Spleen (tissue), 11 donors: Measurements from ENCODE around the gene HINFP. TPM values are rescaled to one million over a fixed set of nuclear protein-coding genes. Genes with fewer than 3 reads are reported as not detected.
A peak's percentile ranks its signal among the peaks of the same experiment; 100 is the strongest.

Experiments
- DNase-seq: peaks from one replicate; pipeline ENCODE4 v3.0.0-alpha.2; 2020
- H3K27ac ChIP-seq, 8 donors: fragments of 200-600 bp; sonication (generic) in 7 of 8; 1 replicate in 4 of 8; 2 replicates in 4 of 8; pipeline versions ENCODE4 v1.5.0 to v1.8.0; 2016 to 2021; ENCODE audit warnings: inconsistent platforms in 4 of 8, mild to moderate bottlenecking in 4 of 8, moderate library complexity in 1 of 8
- H3K27me3 ChIP-seq, 7 donors: fragments of 200-600 bp; sonication (generic) in 6 of 7; replicated peaks in 1 of 7; 1 replicate in 4 of 7; 2 replicates in 3 of 7; pipeline versions ENCODE4 v1.5.0 to v1.8.0; 2016 to 2021; ENCODE audit warnings: inconsistent platforms in 3 of 7, mild to moderate bottlenecking in 1 of 7
- H3K36me3 ChIP-seq, 6 donors: fragments of 200-600 bp; sonication (generic) in 5 of 6; 1 replicate in 4 of 6; 2 replicates in 2 of 6; pipeline versions ENCODE4 v1.5.0 to v1.8.0; 2016 to 2021; ENCODE audit warnings: inconsistent platforms in 2 of 6
- H3K4me1 ChIP-seq, 6 donors: fragments of 200-600 bp; sonication (generic) in 5 of 6; 1 replicate in 3 of 6; 2 replicates in 3 of 6; pipeline versions ENCODE4 v1.5.0 to v1.8.0; 2016 to 2021; ENCODE audit warnings: inconsistent platforms in 3 of 6
- H3K4me3 ChIP-seq, 8 donors: fragments of 200-600 bp; sonication (generic) in 7 of 8; 1 replicate in 4 of 8; 2 replicates in 4 of 8; pipeline versions ENCODE4 v1.5.0 to v1.8.0; 2016 to 2021; ENCODE audit warnings: inconsistent platforms in 4 of 8, mild to moderate bottlenecking in 4 of 8, moderate library complexity in 2 of 8
- H3K9me3 ChIP-seq, 8 donors: fragments of 200-600 bp; sonication (generic) in 7 of 8; 1 replicate in 4 of 8; 2 replicates in 4 of 8; pipeline versions ENCODE4 v1.5.0 to v1.8.0; 2016 to 2021; ENCODE audit warnings: inconsistent platforms in 4 of 8
- CTCF ChIP-seq, 11 experiments: fragments of 200-600 bp in 7 of 11; fragments of 450-650 bp in 4 of 11; sonication (generic) in 4 of 11; IDR thresholded peaks in 8 of 11; conservative IDR thresholded peaks in 3 of 11; 1 replicate in 7 of 11; 2 replicates in 4 of 11; pipeline versions ENCODE4 v1.4.0 to v1.8.0; 2016 to 2021; ENCODE audit warnings: antibody characterized with exemption in 11 of 11, inconsistent platforms in 4 of 11, mild to moderate bottlenecking in 1 of 11
- POLR2A ChIP-seq, 3 donors: fragments of 450-650 bp; IDR thresholded peaks; one replicate each; pipeline ENCODE4 v1.5.1; 2017; ENCODE audit warnings: antibody characterized with exemption in 3 of 3, mild to moderate bottlenecking in 1 of 3
- POLR2AphosphoS5 ChIP-seq, 3 donors: sonication (generic); formaldehyde crosslinking; IDR thresholded peaks; one replicate each; pipeline ENCODE4 v1.5.1; 2017; ENCODE audit warnings: antibody characterized with exemption in 3 of 3
- WGBS, 5 donors: extraction: QIAGEN DNeasy Blood & Tissue Kit in 3 of 5; methylation state at CpG; one replicate each; pipeline versions ENCODE4 v1.1.5 to v1.1.7; 2013 to 2018; 5-methylcytosine and 5-hydroxymethylcytosine counted together
- intact Hi-C: fragments of 100-400 bp; cut with DNase I; formaldehyde crosslinking; loops from one replicate; pipeline ENCODE4 v1.15.0; 2023; ENCODE audit warnings: low total_unique reads
- polyA plus RNA-seq, 3 donors: library from polyadenylated mRNA; stranded (reverse); fragments of 200-250 nt; gene quantifications; one replicate each; pipeline ENCODE4 v1.2.1, GENCODE V29; 2013
- total RNA-seq, 7 donors: library from RNA; depleted of rRNA in 3 of 7; stranded (reverse); fragments of >200 nt in 3 of 7; fragmentation: NEBNext Ultra II Directional in 4 of 7; extraction: Animal tissue kit (Norgen Biotek cat#: 25700) in 4 of 7; gene quantifications; one replicate each; pipeline versions ENCODE4 v1.1.0 to v1.2.1, GENCODE V29; 2016 to 2021
- donor health status: healthy with polysubstance abuse.
- donor health status: DM: no; HTN: no; CAD: no; lungs with moderate emphysema.
- donor health status: DM: no; HTN: no; CAD: no.
- donor health status: Bipolar disorder and iron deficiency.
- donor health status: healthy.
- donor health status: DM: no; HTN: no; CAD: no.
- donor health status: DM: yes; HTN: yes; CAD: no.

The HINFP gene
- total and polyA plus RNA-seq, 10 donors: 12.8 to 40.7 (median 33.0) TPM

- Histone ChIP-seq H3K36me3 (peaks cover 0 to 71% (median 44%) of the 10 kb centered on the region in 6 donors), H3K27ac (no peak overlapping the region), H3K9me3 (no peaks in the 10 kb centered on the region), H3K4me3 (no peak overlapping the region), H3K27me3 (no peaks in the 10 kb centered on the region), H3K4me1 (peaks cover 16 to 73% (median 44%) of the 10 kb centered on the region in 6 donors)
- no peak for DNase-seq
- TF ChIP-seq POLR2AphosphoS5 (IDR thresholded peaks at IDR 0.05) (no peak), POLR2A (IDR thresholded peaks at IDR 0.05) (no peak), CTCF (IDR thresholded peaks at IDR 0.05 in 8 of 11, conservative IDR thresholded peaks at IDR 0.05 in 3 of 11) (no peak)
- WGBS, 5 donors: 90 to 97% (median 94%) methylated on average over 11 of the region's 11 CpGs
- intact Hi-C loops: no loop called here
These were observed 9.9 kb upstream of the HINFP start for GRCh38 chr11:119111361-119111925.

GRCh38 chr11:119112314-119113020 lies 8.9 kb upstream of the HINFP start:
- DNase-seq: no peak
- Histone ChIP-seq H3K27me3 (no peaks in the 10 kb centered on the region), H3K4me1 (peaks cover 14 to 75% (median 44%) of the 10 kb centered on the region in 6 donors), H3K36me3 (peaks cover 0 to 81% (median 46%) of the 10 kb centered on the region in 6 donors), H3K27ac (no peak overlapping the region), H3K9me3 (no peaks in the 10 kb centered on the region), H3K4me3 (no peak overlapping the region)
- TF ChIP-seq POLR2A (IDR thresholded peaks at IDR 0.05) (no peak), POLR2AphosphoS5 (IDR thresholded peaks at IDR 0.05) (no peak), CTCF (IDR thresholded peaks at IDR 0.05 in 8 of 11, conservative IDR thresholded peaks at IDR 0.05 in 3 of 11) (no peak)
- 87 to 94% (median 92%) methylated on average over 8 to 12 of the region's 12 CpGs for WGBS, 5 donors
- intact Hi-C loops: no loop called here

- Histone ChIP-seq H3K9me3 (no peaks in the 10 kb centered on the region), H3K4me3 (no peak overlapping the region), H3K27me3 (no peaks in the 10 kb centered on the region), H3K36me3 (peaks cover 0 to 84% (median 46%) of the 10 kb centered on the region in 6 donors), H3K27ac (peak overlapping the region in 2 of 8 donors; percentile 84 to 90), H3K4me1 (peaks cover 8 to 66% (median 35%) of the 10 kb centered on the region in 6 donors)
- TF ChIP-seq POLR2AphosphoS5 (IDR thresholded peaks at IDR 0.05) (no peak), POLR2A (IDR thresholded peaks at IDR 0.05) (no peak), CTCF (IDR thresholded peaks at IDR 0.05 in 8 of 11, conservative IDR thresholded peaks at IDR 0.05 in 3 of 11) (no peak)
- no peak for DNase-seq
- 92 to 98% (median 95%) methylated on average over 9 of the region's 9 CpGs for WGBS, 5 donors
- intact Hi-C loops: no loop called here
These were observed 7.7 kb upstream of the HINFP start for GRCh38 chr11:119113716-119114115.

- peaks cover 0 to 84% (median 46%) of the 10 kb centered on the region in 6 donors for H3K36me3 ChIP-seq
- peak overlapping the region in 4 of 8 donors; percentile 72 to 90 (median 84) for H3K27ac ChIP-seq
- H3K4me1 ChIP-seq: peaks cover 1 to 60% (median 29%) of the 10 kb centered on the region in 6 donors
- intact Hi-C loops: no loop called here
- no peaks in the 10 kb centered on the region for H3K27me3 ChIP-seq
- no peaks in the 10 kb centered on the region for H3K9me3 ChIP-seq
- no peak for TF ChIP-seq POLR2AphosphoS5 (IDR thresholded peaks at IDR 0.05)
- TF ChIP-seq CTCF (IDR thresholded peaks at IDR 0.05 in 8 of 11, conservative IDR thresholded peaks at IDR 0.05 in 3 of 11): no peak
- H3K4me3 ChIP-seq: no peak overlapping the region
- WGBS, 5 donors: 71 to 85% (median 81%) methylated on average over 5 of the region's 5 CpGs
- no peak for DNase-seq
These were observed 7.0 kb upstream of the HINFP start for GRCh38 chr11:119114351-119114750.
